Liver (tissue), 3 donors: ENCODE results near the gene MARCHF10.

Source experiments
- ATF3 ChIP-seq: IDR thresholded peaks from 2 replicates; pipeline ENCODE4 v1.6.1; 2016; ENCODE audit warnings: antibody characterized with exemption
- CTCF ChIP-seq: fragments of 150-350 bp; IDR thresholded peaks from 2 replicates; pipeline ENCODE4 v1.5.1; 2017; ENCODE audit warnings: improper control_type of control experiment, low read depth, low read length; ENCODE audit not compliant: missing input control
- FOXA2 ChIP-seq: IDR thresholded peaks from 2 replicates; pipeline ENCODE4 v1.6.1; 2016; ENCODE audit warnings: antibody characterized with exemption
- RAD21 ChIP-seq, 2 donors: IDR thresholded peaks; 2 replicates each; pipeline ENCODE4 v1.6.1; 2016; ENCODE audit warnings: antibody characterized with exemption in 2 of 2, mild to moderate bottlenecking in 2 of 2
- RXRA ChIP-seq, 2 donors: IDR thresholded peaks; 2 replicates each; pipeline ENCODE4 v1.6.1; 2017 to 2018; ENCODE audit warnings: antibody characterized with exemption in 2 of 2, mild to moderate bottlenecking in 1 of 2
- SP1 ChIP-seq: IDR thresholded peaks from 2 replicates; pipeline ENCODE4 v1.6.1; 2018; ENCODE audit warnings: antibody characterized with exemption, mild to moderate bottlenecking
- TAF1 ChIP-seq: conservative IDR thresholded peaks from 2 replicates; pipeline ENCODE4 v1.6.1; 2016; ENCODE audit warnings: antibody characterized with exemption, mild to moderate bottlenecking
- YY1 ChIP-seq: IDR thresholded peaks from 2 replicates; pipeline ENCODE4 v1.6.1; 2016; ENCODE audit warnings: antibody characterized with exemption, mild to moderate bottlenecking
- ZBTB33 ChIP-seq: IDR thresholded peaks from 2 replicates; pipeline ENCODE4 v1.6.1; 2016; ENCODE audit warnings: antibody characterized with exemption
- TF ChIP-seq, protein P1 (sequence below): IDR thresholded peaks from 2 replicates; pipeline ENCODE4 v1.6.1; 2016; ENCODE audit warnings: antibody characterized with exemption
- TF ChIP-seq, protein P2 (sequence below): IDR thresholded peaks from 2 replicates; pipeline ENCODE4 v1.6.1; 2016; ENCODE audit warnings: antibody characterized with exemption, mild to moderate bottlenecking
- donor health status: healthy.
- donor health status: healthy.

DNA sequence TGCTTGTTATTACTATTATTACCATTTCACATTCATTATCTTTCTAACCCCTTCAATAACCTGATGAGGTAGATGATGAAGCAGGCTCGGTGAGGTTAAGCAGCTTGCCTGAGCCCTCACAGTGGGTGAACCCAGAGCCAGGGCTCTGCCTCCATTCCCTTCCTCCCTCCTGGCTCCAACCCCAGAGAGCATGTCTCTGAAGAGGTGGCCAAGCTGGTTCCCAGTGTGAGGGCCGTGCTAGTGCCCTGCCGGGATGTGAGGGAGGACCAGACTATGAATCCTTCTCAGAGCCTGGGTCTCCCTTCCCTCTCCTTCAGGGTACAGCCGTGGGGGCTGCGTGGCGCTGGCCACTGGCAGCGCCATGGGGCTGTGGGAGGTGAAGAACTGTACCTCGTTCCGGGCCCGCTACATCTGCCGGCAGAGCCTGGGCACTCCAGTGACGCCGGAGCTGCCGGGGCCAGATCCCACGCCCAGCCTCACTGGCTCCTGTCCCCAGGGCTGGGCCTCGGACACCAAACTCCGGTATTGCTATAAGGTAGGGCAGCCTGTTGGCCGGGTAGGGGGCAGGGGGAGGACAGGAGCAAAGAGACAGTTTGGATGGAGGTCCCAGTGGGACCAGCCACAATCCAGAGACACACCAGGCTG is 131.0 kb downstream of the MARCHF10 start:
- TF ChIP-seq CTCF: no peak
- no peak for TF ChIP-seq ATF3
- TF ChIP-seq FOXA2: no peak
- no peak for TF ChIP-seq RXRA (IDR thresholded peaks at IDR 0.05)
- no peak for TF ChIP-seq RAD21 (IDR thresholded peaks at IDR 0.05)
- TF ChIP-seq SP1: no peak
- TF ChIP-seq TAF1: no peak
- TF ChIP-seq, protein P1, sequence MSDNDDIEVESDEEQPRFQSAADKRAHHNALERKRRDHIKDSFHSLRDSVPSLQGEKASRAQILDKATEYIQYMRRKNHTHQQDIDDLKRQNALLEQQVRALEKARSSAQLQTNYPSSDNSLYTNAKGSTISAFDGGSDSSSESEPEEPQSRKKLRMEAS: no peak
- TF ChIP-seq ZBTB33: no peak
- no peak for TF ChIP-seq YY1
- TF ChIP-seq, protein P2, sequence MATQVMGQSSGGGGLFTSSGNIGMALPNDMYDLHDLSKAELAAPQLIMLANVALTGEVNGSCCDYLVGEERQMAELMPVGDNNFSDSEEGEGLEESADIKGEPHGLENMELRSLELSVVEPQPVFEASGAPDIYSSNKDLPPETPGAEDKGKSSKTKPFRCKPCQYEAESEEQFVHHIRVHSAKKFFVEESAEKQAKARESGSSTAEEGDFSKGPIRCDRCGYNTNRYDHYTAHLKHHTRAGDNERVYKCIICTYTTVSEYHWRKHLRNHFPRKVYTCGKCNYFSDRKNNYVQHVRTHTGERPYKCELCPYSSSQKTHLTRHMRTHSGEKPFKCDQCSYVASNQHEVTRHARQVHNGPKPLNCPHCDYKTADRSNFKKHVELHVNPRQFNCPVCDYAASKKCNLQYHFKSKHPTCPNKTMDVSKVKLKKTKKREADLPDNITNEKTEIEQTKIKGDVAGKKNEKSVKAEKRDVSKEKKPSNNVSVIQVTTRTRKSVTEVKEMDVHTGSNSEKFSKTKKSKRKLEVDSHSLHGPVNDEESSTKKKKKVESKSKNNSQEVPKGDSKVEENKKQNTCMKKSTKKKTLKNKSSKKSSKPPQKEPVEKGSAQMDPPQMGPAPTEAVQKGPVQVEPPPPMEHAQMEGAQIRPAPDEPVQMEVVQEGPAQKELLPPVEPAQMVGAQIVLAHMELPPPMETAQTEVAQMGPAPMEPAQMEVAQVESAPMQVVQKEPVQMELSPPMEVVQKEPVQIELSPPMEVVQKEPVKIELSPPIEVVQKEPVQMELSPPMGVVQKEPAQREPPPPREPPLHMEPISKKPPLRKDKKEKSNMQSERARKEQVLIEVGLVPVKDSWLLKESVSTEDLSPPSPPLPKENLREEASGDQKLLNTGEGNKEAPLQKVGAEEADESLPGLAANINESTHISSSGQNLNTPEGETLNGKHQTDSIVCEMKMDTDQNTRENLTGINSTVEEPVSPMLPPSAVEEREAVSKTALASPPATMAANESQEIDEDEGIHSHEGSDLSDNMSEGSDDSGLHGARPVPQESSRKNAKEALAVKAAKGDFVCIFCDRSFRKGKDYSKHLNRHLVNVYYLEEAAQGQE: no peak
